ENCODE data around the gene CFAP410.

DNA sequence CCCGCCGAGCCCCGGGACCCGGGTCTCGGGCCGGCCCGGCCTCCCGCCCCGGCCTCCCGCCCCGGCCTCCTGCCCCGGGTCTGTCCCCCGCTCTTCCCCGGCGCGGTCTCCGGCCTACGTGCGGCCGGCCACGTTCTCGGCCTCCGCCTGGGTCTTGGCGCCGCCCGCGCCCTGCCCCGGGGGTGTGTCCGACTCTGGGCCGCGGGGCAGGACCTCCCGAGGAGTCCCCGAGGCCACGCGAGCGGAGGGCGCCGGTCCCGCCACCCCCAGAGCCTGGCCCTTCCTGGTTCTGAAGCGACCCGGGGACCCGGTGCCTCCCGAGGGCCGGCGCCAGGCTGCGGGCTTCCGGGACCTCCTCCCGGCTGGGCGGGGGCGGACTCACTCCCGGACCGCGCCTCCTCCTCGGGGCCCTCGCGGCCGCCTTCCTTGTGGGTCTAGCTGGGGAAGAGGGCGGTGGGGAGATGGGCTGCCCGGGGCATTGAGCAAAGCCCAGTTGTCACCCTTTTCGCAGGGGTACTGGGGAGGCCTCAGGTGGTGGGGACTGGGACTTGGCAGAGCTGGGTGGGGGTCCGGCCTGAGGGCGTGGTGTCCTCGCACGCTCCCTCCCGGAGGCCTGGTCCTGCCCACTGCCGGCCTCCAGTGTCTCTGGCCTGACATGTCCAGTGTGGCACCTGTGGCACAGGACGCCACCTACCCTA lies 38.8 kb downstream of the CFAP410 start:
- TF ChIP-seq, protein P1, sequence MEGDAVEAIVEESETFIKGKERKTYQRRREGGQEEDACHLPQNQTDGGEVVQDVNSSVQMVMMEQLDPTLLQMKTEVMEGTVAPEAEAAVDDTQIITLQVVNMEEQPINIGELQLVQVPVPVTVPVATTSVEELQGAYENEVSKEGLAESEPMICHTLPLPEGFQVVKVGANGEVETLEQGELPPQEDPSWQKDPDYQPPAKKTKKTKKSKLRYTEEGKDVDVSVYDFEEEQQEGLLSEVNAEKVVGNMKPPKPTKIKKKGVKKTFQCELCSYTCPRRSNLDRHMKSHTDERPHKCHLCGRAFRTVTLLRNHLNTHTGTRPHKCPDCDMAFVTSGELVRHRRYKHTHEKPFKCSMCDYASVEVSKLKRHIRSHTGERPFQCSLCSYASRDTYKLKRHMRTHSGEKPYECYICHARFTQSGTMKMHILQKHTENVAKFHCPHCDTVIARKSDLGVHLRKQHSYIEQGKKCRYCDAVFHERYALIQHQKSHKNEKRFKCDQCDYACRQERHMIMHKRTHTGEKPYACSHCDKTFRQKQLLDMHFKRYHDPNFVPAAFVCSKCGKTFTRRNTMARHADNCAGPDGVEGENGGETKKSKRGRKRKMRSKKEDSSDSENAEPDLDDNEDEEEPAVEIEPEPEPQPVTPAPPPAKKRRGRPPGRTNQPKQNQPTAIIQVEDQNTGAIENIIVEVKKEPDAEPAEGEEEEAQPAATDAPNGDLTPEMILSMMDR (IDR thresholded peaks at IDR 0.05): no peak
- peak; percentile 65 for TF ChIP-seq POLR2A (IDR thresholded peaks at IDR 0.05)
